GM18511 (cell line): ENCODE measurements around the gene ELF3.
"Not testable (repeated sequence)": the region's sequence is repeated elsewhere in the genome, so short reads cannot be mapped to it uniquely, and the experiment has no call there.

Source experiments
- ATAC-seq: cut with Tn5 transposase; IDR thresholded peaks from one replicate; pipeline ENCODE4 v1.9.1; 2021; ENCODE audit warnings: mild to moderate bottlenecking, moderate library complexity; ENCODE audit not compliant: unreplicated experiment

Gene ELF3

DNA sequence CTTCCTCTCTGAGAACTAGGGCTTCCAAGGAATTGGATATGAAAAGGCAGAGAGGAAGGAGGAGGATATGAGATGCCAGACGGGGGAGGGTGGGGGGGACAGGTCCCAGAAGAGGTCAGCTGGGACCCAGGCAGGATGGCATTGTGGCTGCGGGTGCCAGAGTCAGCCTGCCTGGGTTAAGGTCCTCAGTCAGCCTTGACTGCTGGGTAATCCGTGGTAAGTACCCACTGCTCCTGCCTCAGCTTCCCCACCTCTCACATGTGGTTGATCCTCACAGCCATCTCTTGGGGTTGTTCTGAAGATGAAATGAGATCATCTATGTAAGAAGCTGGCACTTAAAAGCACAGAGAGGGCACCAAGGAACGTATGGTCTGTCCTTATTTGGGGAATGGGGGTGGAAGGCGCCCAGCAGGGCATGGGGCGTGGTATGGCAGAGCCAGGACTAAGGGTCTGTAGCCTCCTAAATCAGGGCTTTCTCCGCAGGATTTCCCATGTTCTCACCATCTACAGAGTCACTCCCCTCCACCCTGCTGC is 23.8 kb downstream of the ELF3 start:
- peak; percentile 18 for ATAC-seq

DNA sequence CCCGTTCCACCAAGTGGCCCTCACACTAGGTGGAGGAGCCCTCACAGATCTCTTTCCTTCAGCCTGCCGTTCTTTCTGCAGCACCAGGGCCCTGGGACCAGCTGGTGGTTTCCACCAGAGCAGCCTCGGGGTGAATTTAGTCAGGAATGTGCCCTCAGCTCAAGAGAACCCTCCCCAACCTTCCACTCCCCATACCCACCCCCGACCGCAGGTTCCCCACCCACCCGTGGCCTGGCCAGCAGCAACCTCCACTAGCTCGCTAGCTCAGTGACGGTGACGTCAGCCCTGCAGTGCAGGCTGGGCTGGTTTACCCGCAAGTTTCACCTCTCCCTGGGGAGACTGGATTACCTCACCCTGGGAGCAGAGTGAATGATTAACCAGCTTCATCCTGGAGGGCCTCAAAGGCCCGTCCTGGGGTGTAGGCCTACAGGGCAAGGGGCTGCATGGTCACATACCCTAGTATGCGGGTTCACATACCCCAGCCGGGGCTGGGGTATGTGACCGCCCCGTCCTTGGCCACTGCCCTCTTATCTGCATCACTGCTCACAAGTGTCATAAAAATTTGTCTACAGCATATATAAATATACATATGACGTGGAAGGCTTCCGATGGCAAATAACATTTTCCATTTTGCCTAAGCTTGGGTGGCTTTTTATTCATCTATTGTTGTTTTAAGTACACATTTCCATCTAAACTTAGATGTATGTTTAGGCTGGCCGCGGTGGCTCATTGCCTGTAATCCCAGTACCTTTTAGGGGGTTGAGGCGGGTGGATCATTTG is 24.5 kb downstream of the ELF3 start:
- peak; percentile 86 for ATAC-seq

DNA sequence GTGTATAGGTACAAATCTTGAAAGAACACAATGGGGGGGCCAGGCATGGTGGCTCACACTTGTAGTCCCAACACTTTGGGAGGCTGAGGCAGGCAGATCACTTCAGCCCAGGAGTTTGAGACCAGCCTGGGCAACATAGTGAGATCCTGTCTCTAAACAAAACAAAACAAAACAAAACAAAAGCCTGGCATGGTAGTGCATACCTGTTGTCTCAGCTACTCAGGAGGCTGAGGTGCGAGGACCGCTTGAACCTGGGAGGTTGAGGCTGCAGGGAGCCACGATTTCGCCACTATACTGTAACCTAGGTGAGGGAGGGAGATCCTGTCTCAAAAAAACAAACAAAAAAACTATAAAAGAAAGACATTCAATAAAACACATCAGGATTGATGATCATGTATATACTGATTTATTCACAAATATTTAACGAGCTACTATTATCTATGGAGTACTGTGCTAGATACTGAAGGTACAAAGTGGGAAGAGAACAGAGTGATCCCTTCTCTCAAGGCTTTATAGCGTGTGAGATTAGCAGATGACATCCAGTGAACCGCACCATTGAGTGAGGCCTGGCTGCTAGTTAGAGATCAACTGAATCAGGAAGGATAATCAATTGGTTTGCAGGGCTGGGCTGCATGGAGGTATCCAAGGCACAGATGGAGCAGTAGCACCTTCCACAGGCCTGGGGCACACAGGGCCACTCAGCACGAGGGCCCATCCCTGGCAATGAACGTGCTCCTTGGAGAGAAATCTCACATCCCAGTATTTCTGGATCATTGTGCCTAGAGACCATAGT is 26.4 kb downstream of the ELF3 start:
- ATAC-seq: no peak

DNA sequence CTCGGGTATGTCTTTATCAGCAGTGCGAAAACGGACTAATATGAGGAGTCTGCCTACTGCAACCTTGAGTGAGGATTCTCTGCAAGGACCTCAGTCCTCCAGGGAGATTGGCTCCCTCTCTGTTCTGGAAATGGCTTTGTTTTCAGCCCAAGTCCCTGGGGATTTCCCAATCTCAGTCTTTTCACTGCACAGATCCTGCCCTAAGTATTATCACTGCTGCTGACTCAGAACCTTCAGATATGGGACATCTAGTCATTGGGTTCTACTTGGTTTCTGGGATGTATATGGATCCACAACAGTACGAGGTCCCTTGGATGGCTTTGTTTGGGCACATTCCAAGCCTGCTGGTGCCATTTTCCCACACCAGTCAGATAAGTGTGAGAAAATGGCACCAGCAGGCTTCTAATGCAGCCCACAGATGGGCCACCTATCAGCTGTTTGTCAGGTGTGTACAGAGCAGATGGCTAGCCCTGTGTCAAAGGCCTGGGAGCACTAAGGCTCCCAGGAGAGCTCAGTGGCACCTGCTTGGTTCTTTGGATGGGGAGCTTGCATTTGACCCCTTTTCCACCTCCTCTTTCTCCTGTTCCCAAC is 27.4 kb downstream of the ELF3 start:
- ATAC-seq: no peak

DNA sequence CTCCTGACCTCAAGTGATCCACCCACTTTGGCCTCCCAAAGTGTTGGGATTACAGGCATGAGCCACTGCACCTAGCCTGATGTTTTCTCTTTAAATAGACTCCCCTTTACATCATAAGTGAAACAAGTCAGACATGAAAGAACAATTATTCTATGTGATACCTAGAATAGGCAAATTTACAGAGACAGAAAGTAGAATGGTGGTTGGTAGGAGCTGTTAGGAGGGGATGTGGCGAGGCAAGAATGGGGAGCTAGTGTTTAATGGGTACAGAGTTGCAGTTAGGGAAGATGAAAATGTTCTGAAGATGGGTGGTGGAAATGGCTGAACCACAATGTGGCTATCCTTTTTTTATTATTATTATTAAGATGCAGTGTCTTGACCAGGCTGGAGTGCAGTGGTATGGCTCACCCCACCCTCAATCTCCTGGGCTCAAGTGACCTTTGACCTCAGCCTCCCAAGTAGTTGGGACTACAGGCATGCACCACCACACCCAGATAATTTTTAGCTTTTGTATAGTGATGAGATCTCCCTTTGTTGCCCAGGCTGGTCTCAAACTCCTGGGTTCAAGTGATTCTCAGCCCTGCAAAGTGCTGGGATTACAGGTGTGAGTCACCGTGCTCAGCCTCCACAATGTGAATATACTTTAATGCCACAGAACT is 28.4 kb downstream of the ELF3 start:
- peak; percentile 45 for ATAC-seq

DNA sequence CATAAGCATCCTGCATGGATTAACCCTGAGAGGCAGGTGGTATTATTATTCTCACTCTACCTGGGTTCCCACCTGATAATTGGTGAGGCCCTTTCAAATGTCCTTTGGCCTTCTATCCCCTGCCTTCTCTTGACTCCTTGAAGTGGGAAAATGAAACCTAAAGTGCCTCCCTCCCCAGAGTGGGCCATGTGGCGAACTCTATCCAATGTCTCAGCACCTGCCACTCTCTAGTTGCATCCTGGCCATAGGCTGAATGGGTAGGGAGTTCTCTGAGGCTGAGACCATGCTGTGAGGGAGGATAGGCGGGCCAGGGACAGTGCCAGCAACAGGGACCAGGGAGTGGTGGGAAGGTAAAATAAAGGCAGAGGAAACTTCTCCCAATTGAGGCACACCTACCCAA is 35.3 kb downstream of the ELF3 start:
- ATAC-seq: no peak

DNA sequence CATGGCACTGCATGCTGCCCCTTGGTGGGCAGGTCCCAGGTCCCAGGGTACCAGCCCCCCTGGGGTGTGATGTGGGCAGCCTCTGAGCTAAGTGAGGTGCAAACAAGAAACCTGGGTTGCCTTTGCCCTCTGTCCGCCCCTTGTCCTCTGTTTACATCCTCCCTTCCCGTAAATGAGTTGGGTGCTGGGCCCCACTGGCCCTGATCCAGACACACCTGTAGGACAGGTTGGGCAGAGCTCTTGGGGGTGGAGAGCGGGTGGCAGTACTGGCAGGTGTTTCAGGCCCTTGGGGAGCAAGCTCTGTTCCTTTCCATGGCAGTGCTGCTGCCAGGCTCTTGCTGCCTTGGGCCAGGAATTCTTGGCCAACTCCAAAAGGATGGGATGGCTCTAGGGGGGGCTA is 35.8 kb downstream of the ELF3 start:
- no peak for ATAC-seq

DNA sequence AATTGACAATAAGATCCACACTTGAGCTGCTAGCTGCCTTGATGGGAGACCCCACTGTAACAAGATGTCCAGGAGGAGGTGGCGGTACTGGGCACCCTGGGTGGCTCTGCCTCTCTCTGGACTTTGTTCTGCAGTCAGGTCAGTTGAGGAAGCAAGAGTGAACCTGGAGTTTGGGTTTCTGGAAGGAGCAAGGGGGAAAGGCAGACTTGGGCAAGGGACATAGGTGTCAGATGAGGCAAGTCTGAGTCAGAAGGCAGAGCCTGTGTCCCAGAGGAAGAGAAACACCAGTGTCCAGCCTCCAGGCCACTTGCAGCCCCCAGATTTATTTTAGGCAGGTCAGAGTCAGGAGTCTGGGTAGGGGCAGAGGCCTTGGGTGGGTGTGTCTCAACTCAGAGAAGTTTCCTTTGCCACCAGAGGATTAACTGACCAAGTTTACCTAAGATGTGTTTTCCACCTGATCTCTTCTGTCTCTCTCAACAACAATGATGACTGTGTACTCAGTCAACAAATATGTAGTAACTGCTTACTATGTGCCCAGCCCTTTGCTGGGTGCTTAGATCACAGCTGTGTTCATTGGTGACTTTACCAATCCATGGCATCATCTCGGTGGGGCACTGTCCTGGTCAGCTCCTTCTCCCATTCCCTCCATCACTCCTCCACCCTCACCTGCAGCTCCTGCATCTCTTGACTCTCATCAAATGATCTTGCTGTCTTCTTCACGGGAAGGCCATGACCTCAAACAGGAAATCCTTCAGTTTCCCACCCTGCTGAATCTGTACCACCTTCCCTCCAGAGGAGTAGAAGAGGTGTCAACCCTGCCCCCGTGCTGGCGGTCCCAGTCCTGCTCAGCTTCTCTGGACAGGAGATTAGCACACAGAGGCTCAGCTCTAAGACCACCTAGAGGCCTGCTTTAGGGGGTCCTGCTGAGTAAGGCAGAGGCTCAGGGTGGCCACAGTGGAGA is 36.6 kb downstream of the ELF3 start:
- no peak for ATAC-seq

DNA sequence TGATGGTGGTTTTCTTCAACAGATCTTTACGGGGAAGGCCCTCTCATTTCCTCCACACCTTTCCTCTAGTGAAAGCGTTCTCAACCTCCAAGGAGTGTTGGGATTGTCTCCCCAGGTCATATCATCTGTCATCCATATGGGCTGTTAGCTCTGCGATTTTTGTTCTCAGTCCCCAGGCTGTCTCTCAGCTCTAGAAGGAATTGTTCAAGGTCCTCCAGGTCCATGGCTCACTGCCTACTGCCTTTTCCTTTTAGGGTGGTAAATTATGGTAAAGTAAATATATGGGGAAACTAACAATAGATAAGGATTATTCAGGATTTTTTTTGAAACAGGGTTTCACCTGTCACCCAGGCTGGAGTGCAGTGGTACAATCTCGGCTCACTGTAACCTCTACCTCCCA is 37.6 kb downstream of the ELF3 start:
- no peak for ATAC-seq

DNA sequence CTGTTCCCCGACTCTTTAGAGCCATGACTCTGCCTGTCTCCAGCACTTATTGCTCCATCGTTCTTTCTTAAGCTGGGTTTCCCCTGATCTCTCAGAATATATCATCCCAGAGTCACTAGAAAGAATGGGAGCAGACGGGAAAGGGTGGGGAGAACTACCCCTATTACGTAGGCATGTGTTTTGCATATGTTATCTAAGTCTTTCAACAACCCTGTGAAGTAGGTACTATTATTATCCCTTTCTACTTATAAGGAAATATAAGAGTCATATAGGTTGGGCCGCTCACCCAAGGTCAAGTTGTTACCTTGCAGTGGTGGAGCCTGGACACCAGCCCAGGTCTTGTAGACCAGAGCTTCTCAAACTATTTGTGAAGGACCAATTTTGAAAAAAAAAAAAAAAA is 38.7 kb downstream of the ELF3 start:
- ATAC-seq: no peak

DNA sequence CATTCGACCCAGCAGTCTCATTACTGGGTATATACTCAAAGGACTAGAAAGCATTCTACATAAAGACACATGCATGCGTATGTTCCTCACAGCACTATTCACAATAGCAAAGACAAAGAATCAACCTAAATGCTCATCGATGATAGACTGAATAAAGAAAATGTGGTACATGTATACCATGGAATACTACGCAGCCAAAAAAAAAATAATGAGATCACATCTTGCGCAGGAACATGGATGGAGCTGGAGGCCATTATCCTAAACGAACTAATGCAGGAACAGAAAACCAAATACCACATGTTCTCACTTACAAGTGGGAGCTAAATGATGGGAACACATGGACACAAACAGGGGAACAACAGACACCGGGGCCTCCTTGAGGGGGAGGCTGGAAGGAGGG is 43.7 kb downstream of the ELF3 start:
- ATAC-seq: no peak

DNA sequence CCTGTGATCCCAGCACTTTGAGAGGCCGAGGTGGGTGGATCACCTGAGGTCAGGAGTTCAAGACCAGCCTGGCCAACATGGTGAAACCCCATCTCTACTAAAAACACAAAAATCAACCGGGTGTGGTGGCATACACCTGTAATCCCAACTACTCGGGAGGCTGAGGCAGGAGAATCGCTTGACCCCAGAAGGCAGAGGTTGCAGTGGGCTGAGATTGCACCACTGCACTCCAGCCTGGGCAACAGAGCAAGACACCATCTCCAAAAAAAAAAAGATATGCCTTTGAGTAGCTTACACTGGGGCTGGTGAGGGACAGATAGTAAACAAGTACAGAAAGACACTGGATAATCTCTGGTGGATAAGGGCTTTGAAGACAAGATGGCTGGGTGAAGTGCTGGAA is 44.3 kb downstream of the ELF3 start:
- not testable (repeated sequence) for ATAC-seq

DNA sequence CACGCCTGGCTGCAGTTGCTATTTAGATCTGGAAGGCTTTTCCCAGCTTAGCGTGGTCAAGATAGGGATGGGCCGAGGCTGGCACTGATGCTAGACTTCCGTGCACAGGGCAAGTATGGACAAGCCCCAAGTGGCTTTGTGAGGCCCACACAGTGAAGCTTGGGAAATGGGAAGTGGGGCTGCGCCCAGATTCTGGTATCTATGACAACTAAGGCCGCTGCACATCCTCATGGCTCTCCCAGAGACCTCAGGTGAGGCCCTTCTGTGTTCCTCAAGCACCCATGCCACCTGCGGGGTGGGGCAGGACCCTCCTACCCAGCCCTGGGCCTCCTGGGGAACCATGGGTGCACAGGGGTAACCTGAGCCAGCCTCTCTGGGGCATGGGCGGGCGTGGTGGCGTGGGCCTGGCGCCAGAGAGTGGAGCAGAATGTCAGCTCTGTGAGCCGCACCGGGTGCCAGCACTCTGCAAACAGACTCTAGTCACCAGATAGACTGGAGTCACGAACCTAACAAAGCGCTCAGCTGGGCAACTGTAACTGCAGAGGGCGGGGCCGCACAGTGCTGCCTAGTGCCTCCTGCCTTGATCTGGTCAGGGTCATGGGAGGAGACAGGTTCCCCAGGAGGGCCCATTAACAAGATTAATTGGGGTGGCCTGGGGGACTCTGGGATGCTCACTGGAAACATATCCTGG is 46.4 kb downstream of the ELF3 start:
- ATAC-seq: no peak

DNA sequence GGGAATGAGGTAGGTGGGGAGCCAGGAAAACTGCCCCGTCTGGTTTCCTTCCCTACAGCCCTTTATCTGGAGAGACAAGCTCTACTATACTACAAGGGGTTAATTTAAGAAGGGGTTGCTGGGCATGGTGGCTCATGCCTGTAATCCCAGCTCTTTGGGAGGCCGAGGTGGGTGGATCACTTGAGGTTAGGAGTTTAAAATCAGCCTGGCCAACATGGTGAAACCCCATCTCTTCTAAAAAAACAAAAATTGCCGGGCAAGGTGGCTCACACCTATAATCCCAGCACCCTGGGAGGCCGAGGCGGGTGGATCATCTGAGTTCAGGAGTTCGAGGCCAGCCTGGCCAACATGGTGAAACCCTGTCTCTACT is 46.9 kb downstream of the ELF3 start:
- ATAC-seq: not testable (repeated sequence)

DNA sequence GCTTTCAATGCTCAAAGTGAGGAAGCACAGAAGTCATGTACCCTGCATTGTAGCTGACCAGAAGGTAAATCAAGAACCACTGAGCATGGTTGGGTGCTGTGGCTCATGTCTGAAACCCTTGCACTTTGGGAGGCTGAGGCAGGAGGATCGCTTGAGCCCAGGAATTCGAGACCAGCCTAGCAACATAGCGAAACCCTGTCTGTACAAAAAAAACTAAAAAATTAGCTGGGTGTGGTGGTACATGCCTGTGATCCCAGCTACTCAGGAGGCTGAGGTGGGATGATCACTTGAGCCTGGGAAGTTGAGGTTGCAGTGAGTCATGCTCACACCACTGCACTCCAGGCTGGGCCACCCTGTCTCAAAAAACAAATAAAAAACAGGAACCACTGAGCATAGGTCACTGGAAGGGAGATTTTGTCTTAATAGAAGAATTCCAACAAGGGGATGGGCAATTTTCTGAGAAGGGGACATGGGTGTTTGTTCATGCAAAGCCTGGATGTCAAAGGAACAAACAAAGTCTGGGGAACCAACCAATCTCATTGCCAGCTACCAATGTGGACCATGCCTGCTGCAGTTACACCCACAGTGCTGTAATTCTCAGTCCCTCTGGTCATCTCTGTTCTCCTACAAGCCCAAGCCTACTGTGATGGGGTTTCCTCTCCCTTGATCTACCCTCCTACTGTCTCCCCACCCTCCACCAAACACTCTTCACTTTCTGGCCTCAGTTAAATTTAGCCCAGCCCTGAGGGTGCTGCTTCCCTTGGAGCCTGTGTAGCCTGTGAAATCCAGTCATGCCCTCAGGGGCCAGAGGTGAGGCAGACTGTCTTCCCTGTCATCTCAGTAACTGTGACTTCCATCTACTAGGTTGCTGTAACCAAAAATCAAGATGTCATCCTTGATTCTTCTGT is 47.9 kb downstream of the ELF3 start:
- ATAC-seq: no peak

DNA sequence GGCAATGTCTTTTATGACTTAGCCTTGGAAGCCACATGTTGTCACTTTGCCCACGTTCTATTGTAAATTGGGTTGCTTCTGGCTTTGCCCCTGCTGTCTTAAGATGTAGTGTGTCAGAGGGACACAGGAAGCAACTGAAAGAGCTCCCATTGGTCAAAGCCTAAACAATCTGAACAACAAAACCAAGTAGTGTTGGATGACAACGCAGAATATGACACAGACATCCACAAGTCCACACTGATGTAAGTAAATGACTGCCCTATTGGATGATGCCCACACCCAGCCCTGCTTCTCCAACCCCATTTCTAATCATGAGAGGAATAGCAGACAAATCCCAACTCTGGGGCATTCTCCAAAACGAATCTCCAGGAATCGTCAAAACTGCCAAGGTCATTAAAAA is 50.7 kb downstream of the ELF3 start:
- no peak for ATAC-seq

DNA sequence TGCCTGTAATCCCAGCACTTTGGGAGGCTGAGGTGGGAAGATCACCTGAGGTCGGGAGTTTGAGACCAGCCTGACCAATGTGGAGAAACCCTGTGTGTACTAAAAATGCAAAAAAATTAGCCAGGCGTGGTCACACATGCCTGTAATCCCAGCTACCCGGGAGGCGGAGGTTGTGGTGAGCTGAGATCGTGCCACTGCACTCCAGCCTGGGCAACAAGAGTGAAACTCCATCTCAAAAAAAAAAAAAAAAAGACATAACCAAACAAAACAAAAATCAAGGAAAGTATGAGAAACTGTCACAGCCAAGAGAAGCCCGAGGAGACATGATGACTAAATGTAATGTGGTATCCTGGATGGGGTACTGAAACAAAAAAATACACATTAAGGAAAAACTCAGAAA is 51.4 kb downstream of the ELF3 start:
- not testable (repeated sequence) for ATAC-seq

DNA sequence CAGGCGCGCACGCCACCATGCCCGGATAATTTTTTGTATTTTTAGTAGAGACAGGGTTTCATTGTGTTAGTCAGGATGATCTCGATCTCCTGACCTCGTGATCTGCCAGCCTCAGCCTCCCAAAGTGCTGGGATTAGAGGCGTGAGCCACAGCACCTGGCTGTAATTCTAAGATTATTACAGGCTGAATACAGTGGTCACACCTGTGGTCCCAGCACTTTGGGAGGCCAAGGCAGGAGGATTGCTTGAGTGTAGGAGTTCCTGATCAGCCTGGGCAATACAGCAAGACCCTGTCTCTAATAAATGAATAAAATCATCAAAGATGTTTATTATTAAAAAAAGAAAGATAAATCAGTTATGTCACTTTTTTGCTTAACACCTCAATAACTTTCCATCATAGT is 52.2 kb downstream of the ELF3 start:
- not testable (repeated sequence) for ATAC-seq

DNA sequence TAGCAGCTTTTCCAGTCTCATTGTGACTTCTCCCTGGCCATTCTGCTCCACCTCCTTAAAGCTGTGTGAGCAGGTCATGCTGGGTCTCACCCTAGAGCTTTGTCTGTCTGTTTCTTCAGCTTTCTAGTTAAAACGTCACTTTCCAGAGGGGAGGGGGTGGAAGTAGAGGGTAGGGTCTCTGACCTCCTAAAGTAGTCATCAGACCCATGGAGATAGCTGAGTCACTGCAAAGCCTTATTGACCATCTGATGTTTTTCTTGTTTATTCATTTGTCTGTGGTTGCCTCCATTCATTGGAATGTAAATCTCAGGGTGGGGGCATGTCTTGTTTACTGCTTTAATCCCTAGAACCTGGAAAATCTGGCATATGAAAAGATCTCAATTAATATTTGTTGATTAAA is 52.7 kb downstream of the ELF3 start:
- ATAC-seq: no peak
